Measurements from ENCODE around the gene MRPL16. TPM values are rescaled to one million over a fixed set of nuclear protein-coding genes. Genes with fewer than 3 reads are reported as not detected.
A peak's percentile ranks its signal among the peaks of the same experiment; 100 is the strongest.

The MRPL16 gene
- total RNA-seq, 2 donors from 2014 or later: 51.2 to 92.8 TPM

- peaks cover 12% of the 10 kb centered on the region for H3K4me1 Mint-ChIP-seq
- H3K27me3 Mint-ChIP-seq: no peaks in the 10 kb centered on the region
- no peak for ATAC-seq (replicated peaks)
- peak overlapping the region; percentile 42 for H3K27ac Mint-ChIP-seq
- H3K9me3 Mint-ChIP-seq: no peaks in the 10 kb centered on the region
- H3K4me3 Mint-ChIP-seq: no peak overlapping the region
- peaks cover 20% of the 10 kb centered on the region for H3K36me3 Mint-ChIP-seq (ENCODE audit: low read depth)
Measured at GRCh38 chr11:59771605-59772004, 39.0 kb downstream of the MRPL16 start.

DNA sequence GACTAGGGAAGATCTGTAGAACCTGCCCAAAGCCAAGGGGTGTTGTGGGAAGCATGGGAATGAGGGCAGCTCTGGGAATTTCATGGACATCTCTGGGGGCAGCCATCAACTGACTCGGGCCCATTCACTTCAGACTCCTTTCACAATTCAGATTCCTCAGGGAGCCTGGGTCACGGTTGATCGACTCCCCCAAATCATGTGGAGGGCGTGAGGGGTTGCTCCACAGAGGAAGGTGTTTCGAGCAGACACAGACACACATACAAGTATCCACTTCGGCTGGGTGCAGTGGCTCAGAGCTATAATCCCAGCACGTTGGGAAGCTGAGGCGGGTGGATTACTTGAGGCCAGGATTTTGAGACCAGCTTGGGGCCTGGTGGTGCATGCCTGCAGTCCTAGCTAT is 39.7 kb downstream of the MRPL16 start:
- no peaks in the 10 kb centered on the region for H3K27me3 Mint-ChIP-seq
- no peaks in the 10 kb centered on the region for H3K9me3 Mint-ChIP-seq
- H3K4me3 Mint-ChIP-seq: no peak overlapping the region
- H3K4me1 Mint-ChIP-seq: peaks cover 10% of the 10 kb centered on the region
- H3K27ac Mint-ChIP-seq: no peak overlapping the region
- no peak for ATAC-seq (replicated peaks)
- peaks cover 18% of the 10 kb centered on the region for H3K36me3 Mint-ChIP-seq (ENCODE audit: low read depth)

DNA sequence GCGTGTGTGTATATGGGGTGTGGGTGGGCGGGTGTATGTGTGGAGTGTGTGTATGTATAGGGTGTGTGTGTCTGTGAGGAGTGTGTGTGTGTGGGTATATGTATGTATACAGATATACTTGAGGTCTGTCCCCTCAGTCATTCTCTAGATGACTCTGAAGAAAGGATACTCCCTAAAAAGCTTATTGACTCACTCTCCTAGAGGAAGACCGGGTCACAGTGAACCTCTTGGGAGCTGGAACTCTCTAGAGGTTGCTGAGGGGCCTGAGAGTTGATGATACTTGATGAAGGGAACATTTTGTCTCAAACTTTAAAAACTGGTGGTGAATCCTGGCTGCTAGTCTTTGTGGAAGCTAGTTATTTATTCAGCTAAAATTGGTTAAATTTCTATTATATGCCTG is 40.3 kb downstream of the MRPL16 start:
- no peak overlapping the region for H3K27ac Mint-ChIP-seq
- H3K9me3 Mint-ChIP-seq: no peaks in the 10 kb centered on the region
- peaks cover 13% of the 10 kb centered on the region for H3K36me3 Mint-ChIP-seq (ENCODE audit: low read depth)
- H3K27me3 Mint-ChIP-seq: no peaks in the 10 kb centered on the region
- peak; percentile 28 for ATAC-seq (replicated peaks)
- no peak overlapping the region for H3K4me3 Mint-ChIP-seq
- peaks cover 7% of the 10 kb centered on the region for H3K4me1 Mint-ChIP-seq

GRCh38 chr11:59769828-59770227 is 40.8 kb downstream of the MRPL16 start:
- ATAC-seq (replicated peaks): no peak
- no peak overlapping the region for H3K4me3 Mint-ChIP-seq
- H3K4me1 Mint-ChIP-seq: peaks cover 11% of the 10 kb centered on the region
- no peak overlapping the region for H3K27ac Mint-ChIP-seq
- H3K27me3 Mint-ChIP-seq: no peaks in the 10 kb centered on the region
- H3K9me3 Mint-ChIP-seq: no peaks in the 10 kb centered on the region
- H3K36me3 Mint-ChIP-seq (ENCODE audit: low read depth): peaks cover 8% of the 10 kb centered on the region

DNA sequence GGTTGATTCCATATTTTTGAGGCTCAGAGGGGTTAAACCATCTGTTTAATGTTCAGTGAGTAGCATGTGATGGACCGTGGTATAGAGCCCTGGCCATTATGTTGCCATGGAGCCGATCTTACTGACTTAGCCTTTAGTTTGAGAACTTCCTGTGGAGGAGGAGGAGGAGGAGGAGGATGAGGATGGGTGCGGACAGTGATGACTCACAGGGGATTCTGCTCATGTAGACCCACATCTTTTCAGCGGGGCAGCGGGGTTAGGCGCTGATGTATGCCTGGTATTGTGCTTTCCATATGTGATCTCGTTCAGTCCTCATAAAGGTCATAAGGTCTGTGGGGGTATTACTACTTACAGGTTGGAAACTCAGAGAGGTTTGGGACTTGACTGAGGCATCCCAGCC is 41.5 kb downstream of the MRPL16 start:
- Mint-ChIP-seq H3K9me3 (no peaks in the 10 kb centered on the region), H3K4me3 (no peak overlapping the region), H3K36me3 (ENCODE audit: low read depth) (peaks cover 8% of the 10 kb centered on the region), H3K4me1 (peaks cover 11% of the 10 kb centered on the region), H3K27me3 (no peaks in the 10 kb centered on the region), H3K27ac (no peak overlapping the region)
- peak; percentile 25 for ATAC-seq (replicated peaks)

DNA sequence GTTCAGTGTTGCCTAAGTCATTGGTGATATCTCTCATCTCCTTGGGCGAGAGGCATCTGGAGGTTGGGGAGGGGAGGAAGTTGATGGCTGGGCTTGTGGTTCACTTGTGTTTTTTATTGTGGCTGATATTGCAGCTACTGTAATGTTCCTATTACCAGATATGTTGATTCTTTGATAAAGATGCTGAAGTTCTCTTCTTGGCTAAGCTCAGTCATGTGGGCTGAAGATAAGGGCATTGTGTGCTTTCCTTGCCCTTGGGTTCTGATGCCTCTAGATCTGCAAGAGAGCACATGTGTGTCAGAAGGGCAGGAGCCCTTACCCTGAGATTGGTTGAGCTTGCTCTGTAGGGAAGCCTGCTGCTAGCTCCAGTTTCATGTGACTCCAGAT is 43.4 kb downstream of the MRPL16 start:
- Mint-ChIP-seq H3K36me3 (ENCODE audit: low read depth) (no peaks in the 10 kb centered on the region), H3K27ac (no peak overlapping the region), H3K9me3 (no peaks in the 10 kb centered on the region), H3K4me3 (no peak overlapping the region), H3K27me3 (no peaks in the 10 kb centered on the region), H3K4me1 (peaks cover 11% of the 10 kb centered on the region)
- ATAC-seq (replicated peaks): peak; percentile 52

- Mint-ChIP-seq H3K27me3 (no peaks in the 10 kb centered on the region), H3K4me1 (peaks cover 9% of the 10 kb centered on the region), H3K36me3 (ENCODE audit: low read depth) (no peaks in the 10 kb centered on the region), H3K9me3 (no peaks in the 10 kb centered on the region), H3K27ac (no peak overlapping the region), H3K4me3 (no peak overlapping the region)
- no peak for ATAC-seq (replicated peaks)
Measured at GRCh38 chr11:59766542-59767224, 43.9 kb downstream of the MRPL16 start.

DNA sequence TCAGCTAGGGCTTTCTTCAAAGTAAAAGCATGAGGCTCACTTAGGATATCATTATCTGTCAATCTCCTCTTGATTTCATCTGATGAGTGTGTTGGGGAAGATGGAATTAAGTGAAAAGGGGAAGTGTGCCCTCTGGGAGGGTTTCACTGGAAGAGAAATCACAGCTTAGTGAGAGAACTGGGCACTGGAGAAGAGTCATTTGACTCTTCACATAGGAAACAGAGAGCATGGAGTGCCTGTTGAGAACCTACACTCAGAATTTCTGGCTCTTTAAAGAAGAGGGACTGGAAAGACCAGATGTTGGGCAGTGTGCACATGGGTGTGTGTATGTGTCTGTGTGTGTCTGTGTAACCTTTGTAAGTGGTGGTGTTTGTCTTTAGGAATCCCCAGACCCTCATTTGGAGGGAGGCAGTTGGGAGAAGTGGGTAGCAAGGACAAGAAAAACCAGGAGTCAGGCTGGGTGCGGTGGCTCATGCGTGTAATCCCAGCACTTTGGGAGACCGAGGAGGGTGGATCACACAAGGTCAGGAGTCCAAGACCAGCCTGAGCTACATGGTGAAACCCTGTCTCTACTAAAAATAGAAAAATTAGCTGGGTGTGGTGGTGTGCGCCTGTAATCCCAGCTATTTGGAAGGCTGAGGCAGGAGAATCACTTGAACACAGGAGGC is 45.4 kb downstream of the MRPL16 start:
- H3K9me3 Mint-ChIP-seq: no peaks in the 10 kb centered on the region
- no peak overlapping the region for H3K4me3 Mint-ChIP-seq
- no peaks in the 10 kb centered on the region for H3K27me3 Mint-ChIP-seq
- H3K4me1 Mint-ChIP-seq: peaks cover 5% of the 10 kb centered on the region
- no peaks in the 10 kb centered on the region for H3K36me3 Mint-ChIP-seq (ENCODE audit: low read depth)
- no peak overlapping the region for H3K27ac Mint-ChIP-seq
- ATAC-seq (replicated peaks): no peak

DNA sequence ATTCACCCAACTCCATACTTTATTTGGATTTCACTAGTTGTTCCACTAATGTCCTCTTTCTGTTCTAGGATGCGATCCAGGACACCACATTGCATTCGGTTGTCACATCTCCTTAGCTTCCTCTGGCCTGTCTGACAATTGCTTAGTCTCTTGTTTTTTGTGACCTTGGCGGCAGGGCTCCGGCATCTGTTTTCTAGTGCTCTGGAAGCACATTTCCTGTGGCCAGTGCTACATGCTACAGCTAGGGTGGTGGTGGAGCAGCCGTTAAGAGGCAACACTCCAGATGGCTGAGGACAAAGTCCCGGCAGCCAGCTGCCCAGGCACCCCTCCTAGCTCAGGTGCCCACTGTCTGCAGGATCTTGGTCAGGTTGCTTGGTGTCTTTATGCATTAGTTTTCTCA is 48.6 kb downstream of the MRPL16 start:
- H3K4me3 Mint-ChIP-seq: no peak overlapping the region
- no peaks in the 10 kb centered on the region for H3K9me3 Mint-ChIP-seq
- no peak for ATAC-seq (replicated peaks)
- H3K27ac Mint-ChIP-seq: no peak overlapping the region
- no peaks in the 10 kb centered on the region for H3K27me3 Mint-ChIP-seq
- H3K4me1 Mint-ChIP-seq: peaks cover 5% of the 10 kb centered on the region
- H3K36me3 Mint-ChIP-seq (ENCODE audit: low read depth): no peaks in the 10 kb centered on the region

- H3K9me3 Mint-ChIP-seq: no peaks in the 10 kb centered on the region
- no peak for ATAC-seq (replicated peaks)
- no peak overlapping the region for H3K27ac Mint-ChIP-seq
- no peak overlapping the region for H3K4me3 Mint-ChIP-seq
- no peaks in the 10 kb centered on the region for H3K27me3 Mint-ChIP-seq
- peaks cover 5% of the 10 kb centered on the region for H3K4me1 Mint-ChIP-seq
- no peaks in the 10 kb centered on the region for H3K36me3 Mint-ChIP-seq (ENCODE audit: low read depth)
Measured at GRCh38 chr11:59760771-59761170, 49.8 kb downstream of the MRPL16 start.

DNA sequence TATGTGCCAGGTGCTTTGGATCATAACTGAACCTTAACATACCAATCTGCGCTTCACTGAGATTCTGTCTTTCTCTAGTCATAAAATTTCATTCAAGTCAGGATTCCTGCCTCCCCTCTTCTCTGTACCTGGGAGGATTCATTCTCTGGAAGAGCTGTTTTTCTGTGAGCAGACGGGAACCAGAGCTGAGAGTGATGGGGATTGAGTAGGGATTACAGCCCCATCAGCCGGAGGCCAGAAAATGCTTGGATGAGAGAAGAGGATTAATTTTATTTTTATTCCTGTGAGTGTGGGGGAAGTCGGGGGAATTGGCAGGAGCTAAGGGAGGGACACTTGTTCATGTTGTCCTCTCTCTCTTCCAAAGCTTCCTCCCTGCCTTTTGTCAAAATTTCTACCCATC is 50.7 kb downstream of the MRPL16 start:
- no peaks in the 10 kb centered on the region for H3K36me3 Mint-ChIP-seq (ENCODE audit: low read depth)

DNA sequence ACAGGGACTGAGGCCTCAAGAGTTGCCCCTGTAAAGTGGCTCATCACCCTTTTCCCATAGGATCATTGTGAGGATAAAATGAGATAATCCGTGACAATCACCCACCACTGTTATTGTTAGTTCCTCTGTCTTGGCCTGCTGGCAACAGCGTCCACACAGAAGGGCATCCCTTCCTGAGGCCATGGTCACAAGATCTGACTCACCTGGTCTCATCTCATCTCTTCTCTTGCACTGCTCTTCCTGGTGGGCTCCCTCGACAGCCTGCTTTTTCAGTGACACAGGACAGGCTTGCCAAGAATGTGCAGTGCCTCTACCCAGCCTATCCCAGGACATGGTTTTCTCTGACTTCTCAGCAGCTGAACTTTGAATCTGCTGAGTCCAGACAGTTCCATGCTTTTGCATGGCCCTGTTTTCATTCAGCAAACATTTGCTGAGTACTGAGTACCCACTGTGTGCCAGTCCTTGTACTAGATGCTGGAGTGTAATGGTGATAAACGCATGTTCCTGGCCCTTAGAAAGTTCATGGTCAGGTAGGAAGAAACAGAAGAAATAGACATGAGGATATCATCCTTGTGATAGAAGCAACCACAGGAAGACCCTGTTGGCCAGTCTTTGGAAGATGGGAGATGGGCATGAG is 52.1 kb downstream of the MRPL16 start:
- no peak overlapping the region for H3K4me3 Mint-ChIP-seq
- H3K9me3 Mint-ChIP-seq: no peaks in the 10 kb centered on the region
- H3K27ac Mint-ChIP-seq: no peak overlapping the region
- no peaks in the 10 kb centered on the region for H3K4me1 Mint-ChIP-seq
- H3K27me3 Mint-ChIP-seq: no peaks in the 10 kb centered on the region
- H3K36me3 Mint-ChIP-seq (ENCODE audit: low read depth): no peaks in the 10 kb centered on the region
- no peak for ATAC-seq (replicated peaks)

More for the DNA sequence above, 50.7 kb downstream of the MRPL16 start:
- Mint-ChIP-seq H3K27ac (no peak overlapping the region), H3K27me3 (no peaks in the 10 kb centered on the region), H3K9me3 (no peaks in the 10 kb centered on the region), H3K4me1 (no peaks in the 10 kb centered on the region), H3K4me3 (no peak overlapping the region)
- no peak for ATAC-seq (replicated peaks)

- no peak overlapping the region for H3K27ac Mint-ChIP-seq
- H3K36me3 Mint-ChIP-seq (ENCODE audit: low read depth): no peaks in the 10 kb centered on the region
- no peaks in the 10 kb centered on the region for H3K9me3 Mint-ChIP-seq
- no peak for ATAC-seq (replicated peaks)
- no peaks in the 10 kb centered on the region for H3K4me1 Mint-ChIP-seq
- no peaks in the 10 kb centered on the region for H3K27me3 Mint-ChIP-seq
- peak overlapping the region; percentile 76 for H3K4me3 Mint-ChIP-seq
Measured at GRCh38 chr11:59756845-59757244, 53.7 kb downstream of the MRPL16 start.

DNA sequence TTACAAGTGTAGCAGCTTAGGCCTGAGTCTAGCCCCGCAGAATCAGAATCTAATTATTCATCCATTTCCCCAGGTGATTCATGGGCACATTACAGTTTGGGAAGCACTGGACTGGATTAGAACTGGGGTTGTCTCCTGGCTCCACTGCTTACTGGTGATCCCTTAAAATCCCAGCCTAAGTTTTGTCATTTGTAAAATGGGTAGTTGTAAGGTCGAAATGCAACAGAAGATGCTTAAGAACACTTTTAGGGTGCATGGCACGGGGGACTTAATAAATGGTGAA is 54.1 kb downstream of the MRPL16 start:
- no peaks in the 10 kb centered on the region for H3K4me1 Mint-ChIP-seq
- H3K9me3 Mint-ChIP-seq: no peaks in the 10 kb centered on the region
- ATAC-seq (replicated peaks): no peak
- no peak overlapping the region for H3K27ac Mint-ChIP-seq
- H3K27me3 Mint-ChIP-seq: no peaks in the 10 kb centered on the region
- peak overlapping the region; percentile 76 for H3K4me3 Mint-ChIP-seq
- no peaks in the 10 kb centered on the region for H3K36me3 Mint-ChIP-seq (ENCODE audit: low read depth)

Data from activated T-helper 17 cell treated with anti-CD3 and anti-CD28 coated beads, Interleukin-2, amount 50 U/mL, for 72 hours (primary cell).